ENCODE measurements around the gene MYDGF. TPM values are rescaled to one million over a fixed set of nuclear protein-coding genes. Genes with fewer than 3 reads are reported as not detected.
A peak's percentile ranks its signal among the peaks of the same experiment; 100 is the strongest.

The MYDGF gene
- total RNA-seq, 1 donor from 2014 or later = 23.4 TPM

GRCh38 chr19:4618019-4618418, 52.1 kb downstream of the MYDGF start:
- Histone ChIP-seq H2AFZ (replicated peaks) (no peak overlapping the region), H3K9me3 (ENCODE audit: low read depth) (no peaks in the 10 kb centered on the region), H3K27ac (no peak overlapping the region), H3K36me3 (no peaks in the 10 kb centered on the region), H4K20me1 (ENCODE audit: low read depth) (no peaks in the 10 kb centered on the region), H3K4me1 (peaks cover 5% of the 10 kb centered on the region), H3K4me2 (no peak overlapping the region), H3K9ac (no peak overlapping the region), H3F3A (ENCODE audit: low read depth) (peaks cover 9% of the 10 kb centered on the region), H3K79me2 (ENCODE audit: low read depth) (no peaks in the 10 kb centered on the region), H3K27me3 (no peaks in the 10 kb centered on the region), H3K4me3 (no peak overlapping the region)
- Mint-ChIP-seq H3K36me3 (no peaks in the 10 kb centered on the region), H3K27ac (peak overlapping the region; percentile 9), H3K9me3 (no peaks in the 10 kb centered on the region), H3K4me3 (no peak overlapping the region), H3K4me1 (peaks cover 21% of the 10 kb centered on the region), H3K27me3 (ENCODE audit: insufficient read depth, low read depth) (peaks cover 2% of the 10 kb centered on the region)
- TF ChIP-seq EZH2phosphoT487 (IDR thresholded peaks at IDR 0.05) (no peak), EZH2 (IDR thresholded peaks at IDR 0.05) (no peak), CTCF (IDR thresholded peaks at IDR 0.05) (no peak)
- no peak for DNase-seq (ENCODE audit: low spot score)

DNA sequence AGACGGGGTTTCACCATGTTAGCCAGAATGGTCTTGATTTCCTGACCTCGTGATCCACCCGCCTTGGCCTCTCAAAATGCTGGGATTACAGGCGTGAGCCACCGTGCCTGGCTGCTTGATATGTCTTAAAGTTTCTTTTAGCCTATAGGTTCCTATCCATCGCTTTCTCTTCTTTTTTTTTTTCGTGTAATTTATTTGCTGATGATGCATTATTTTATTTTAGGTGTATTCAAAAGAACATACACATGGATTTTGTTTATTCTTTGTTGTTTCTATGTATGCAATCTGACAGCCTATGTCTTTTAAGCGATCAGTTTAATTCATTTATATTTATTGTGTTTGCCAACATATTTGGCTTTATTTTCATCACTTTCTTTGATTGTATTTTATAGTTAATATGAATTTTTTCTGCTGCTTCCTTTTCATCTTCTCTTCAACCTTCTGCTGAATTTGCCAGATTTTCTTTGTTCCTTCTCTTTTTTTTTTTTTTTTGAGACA, 56.8 kb downstream of the MYDGF start:
- peaks cover 17% of the 10 kb centered on the region for H3K4me1 Mint-ChIP-seq

DNA sequence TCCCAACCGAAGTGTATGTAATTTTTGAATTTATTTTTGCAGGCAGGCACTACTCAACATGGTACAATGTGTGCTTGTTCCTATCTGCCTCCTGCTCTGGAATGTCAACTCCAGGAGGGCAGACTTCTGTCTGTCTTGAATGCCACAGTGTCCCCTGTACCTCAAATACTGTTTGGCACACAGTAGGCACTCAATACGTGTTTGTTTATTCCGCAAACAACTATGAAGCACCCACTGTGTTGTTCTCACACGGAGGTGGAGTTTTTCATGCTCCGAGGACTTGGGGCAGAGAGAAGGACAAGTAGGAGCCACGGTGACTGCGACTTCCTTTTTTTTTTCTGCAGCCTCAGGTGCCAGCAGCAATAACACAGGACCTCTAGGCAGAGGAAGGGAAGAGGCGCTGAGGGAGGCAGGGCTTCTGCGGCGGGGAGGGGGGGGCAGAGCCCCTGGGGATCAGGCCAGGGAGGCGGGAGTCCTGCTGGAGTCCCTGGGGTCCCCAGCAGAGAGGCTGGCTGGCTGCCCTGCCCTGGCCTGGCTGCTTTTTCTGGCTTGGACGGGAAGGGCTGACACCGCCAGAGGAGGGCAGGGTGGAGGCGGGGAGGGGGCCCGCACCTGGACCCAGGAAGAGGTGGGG, 60.1 kb downstream of the MYDGF start:
- Histone ChIP-seq H3K4me3 (no peak overlapping the region), H3F3A (ENCODE audit: low read depth) (peaks cover 14% of the 10 kb centered on the region), H3K27me3 (no peaks in the 10 kb centered on the region), H3K36me3 (no peaks in the 10 kb centered on the region), H2AFZ (replicated peaks) (peak overlapping the region; percentile 93), H3K4me1 (peaks cover 8% of the 10 kb centered on the region), H3K79me2 (ENCODE audit: low read depth) (no peaks in the 10 kb centered on the region), H3K9me3 (ENCODE audit: low read depth) (no peaks in the 10 kb centered on the region), H3K9ac (no peak overlapping the region), H3K4me2 (peak overlapping the region; percentile 57), H4K20me1 (ENCODE audit: low read depth) (no peaks in the 10 kb centered on the region), H3K27ac (no peak overlapping the region)
- Mint-ChIP-seq H3K27ac (no peak overlapping the region), H3K4me1 (peaks cover 15% of the 10 kb centered on the region), H3K27me3 (ENCODE audit: insufficient read depth, low read depth) (peaks cover 10% of the 10 kb centered on the region), H3K9me3 (no peaks in the 10 kb centered on the region), H3K36me3 (no peaks in the 10 kb centered on the region), H3K4me3 (no peak overlapping the region)
- DNase-seq (ENCODE audit: low spot score) = no peak
- TF ChIP-seq CTCF (IDR thresholded peaks at IDR 0.05) = no peak
- no peak for TF ChIP-seq EZH2phosphoT487 (IDR thresholded peaks at IDR 0.05)
- no peak for TF ChIP-seq EZH2 (IDR thresholded peaks at IDR 0.05)

More for the DNA sequence above, 56.8 kb downstream of the MYDGF start:
- no peaks in the 10 kb centered on the region for H3K9me3 ChIP-seq (ENCODE audit: low read depth)
- no peak overlapping the region for H3K27ac ChIP-seq
- no peaks in the 10 kb centered on the region for H3K79me2 ChIP-seq (ENCODE audit: low read depth)
- Mint-ChIP-seq H3K27me3 (ENCODE audit: insufficient read depth, low read depth) (peaks cover 6% of the 10 kb centered on the region), H3K4me3 (no peak overlapping the region), H3K27ac (no peak overlapping the region), H3K36me3 (no peaks in the 10 kb centered on the region), H3K9me3 (no peaks in the 10 kb centered on the region)
- H3K27me3 ChIP-seq = no peaks in the 10 kb centered on the region
- no peaks in the 10 kb centered on the region for H4K20me1 ChIP-seq (ENCODE audit: low read depth)
- peaks cover 7% of the 10 kb centered on the region for H3F3A ChIP-seq (ENCODE audit: low read depth)
- no peak overlapping the region for H3K9ac ChIP-seq
- no peak overlapping the region for H3K4me2 ChIP-seq
- peaks cover 8% of the 10 kb centered on the region for H3K4me1 ChIP-seq
- TF ChIP-seq EZH2phosphoT487 (IDR thresholded peaks at IDR 0.05) = no peak
- TF ChIP-seq CTCF (IDR thresholded peaks at IDR 0.05) = no peak
- TF ChIP-seq EZH2 (IDR thresholded peaks at IDR 0.05) = no peak
- H3K36me3 ChIP-seq = no peaks in the 10 kb centered on the region
- no peak for DNase-seq (ENCODE audit: low spot score)
- no peak overlapping the region for H2AFZ ChIP-seq (replicated peaks)
- no peak overlapping the region for H3K4me3 ChIP-seq

Other genes with a start within 250 kb of the MYDGF start
- 24.9 and 42.7 TPM in 2 replicates for gene UBXN6, start 212.5 kb downstream of the MYDGF start, total RNA-seq (ENCODE audit: low replicate concordance)
- gene HDGFL2, start 198.0 kb downstream of the MYDGF start, total RNA-seq (ENCODE audit: low replicate concordance) = 36.0 and 166 TPM in 2 replicates
- gene PLIN4, start 151.9 kb downstream of the MYDGF start, total RNA-seq (ENCODE audit: low replicate concordance) = 0.15 TPM in 1 of 2 replicates, not detected in the other
- gene PLIN5, start 135.1 kb downstream of the MYDGF start, total RNA-seq (ENCODE audit: low replicate concordance) = 1.2 and 5.1 TPM in 2 replicates
- 0.19 TPM in 1 of 2 replicates, not detected in the other for gene LRG1, start 130.3 kb downstream of the MYDGF start, total RNA-seq (ENCODE audit: low replicate concordance)
- gene SEMA6B, start 110.7 kb downstream of the MYDGF start, total RNA-seq (ENCODE audit: low replicate concordance) = 22.6 and 82.3 TPM in 2 replicates
- gene TNFAIP8L1, start 30.8 kb downstream of the MYDGF start, total RNA-seq (ENCODE audit: low replicate concordance) = 8.2 and 15.2 TPM in 2 replicates
- gene DPP9, start 53.5 kb upstream of the MYDGF start, total RNA-seq (ENCODE audit: low replicate concordance) = 17.1 and 34.7 TPM in 2 replicates
- 6.9 and 13.9 TPM in 2 replicates for gene FEM1A, start 121.4 kb upstream of the MYDGF start, total RNA-seq (ENCODE audit: low replicate concordance)
- 0.37 TPM in 1 of 2 replicates, not detected in the other for gene TICAM1, start 161.4 kb upstream of the MYDGF start, total RNA-seq (ENCODE audit: low replicate concordance)
- gene PLIN3, start 197.3 kb upstream of the MYDGF start, total RNA-seq (ENCODE audit: low replicate concordance) = 49.7 and 108 TPM in 2 replicates
- gene ARRDC5, start 232.6 kb upstream of the MYDGF start, total RNA-seq (ENCODE audit: low replicate concordance) = not detected in 2 replicates
- 34.1 and 74.7 TPM in 2 replicates for gene UHRF1, start 239.2 kb upstream of the MYDGF start, total RNA-seq (ENCODE audit: low replicate concordance)